HG03135 (cell line): Measurements from ENCODE around the gene EHBP1L1.

Experiments used
- ATAC-seq: cut with Tn5 transposase; IDR thresholded peaks from one replicate; pipeline ENCODE4 v1.9.1; 2021; ENCODE audit warnings: mild to moderate bottlenecking, moderate library complexity; ENCODE audit not compliant: unreplicated experiment

Gene EHBP1L1

GRCh38 chr11:65592858-65593517 is 17.1 kb downstream of the EHBP1L1 start:
- ATAC-seq: no peak

DNA sequence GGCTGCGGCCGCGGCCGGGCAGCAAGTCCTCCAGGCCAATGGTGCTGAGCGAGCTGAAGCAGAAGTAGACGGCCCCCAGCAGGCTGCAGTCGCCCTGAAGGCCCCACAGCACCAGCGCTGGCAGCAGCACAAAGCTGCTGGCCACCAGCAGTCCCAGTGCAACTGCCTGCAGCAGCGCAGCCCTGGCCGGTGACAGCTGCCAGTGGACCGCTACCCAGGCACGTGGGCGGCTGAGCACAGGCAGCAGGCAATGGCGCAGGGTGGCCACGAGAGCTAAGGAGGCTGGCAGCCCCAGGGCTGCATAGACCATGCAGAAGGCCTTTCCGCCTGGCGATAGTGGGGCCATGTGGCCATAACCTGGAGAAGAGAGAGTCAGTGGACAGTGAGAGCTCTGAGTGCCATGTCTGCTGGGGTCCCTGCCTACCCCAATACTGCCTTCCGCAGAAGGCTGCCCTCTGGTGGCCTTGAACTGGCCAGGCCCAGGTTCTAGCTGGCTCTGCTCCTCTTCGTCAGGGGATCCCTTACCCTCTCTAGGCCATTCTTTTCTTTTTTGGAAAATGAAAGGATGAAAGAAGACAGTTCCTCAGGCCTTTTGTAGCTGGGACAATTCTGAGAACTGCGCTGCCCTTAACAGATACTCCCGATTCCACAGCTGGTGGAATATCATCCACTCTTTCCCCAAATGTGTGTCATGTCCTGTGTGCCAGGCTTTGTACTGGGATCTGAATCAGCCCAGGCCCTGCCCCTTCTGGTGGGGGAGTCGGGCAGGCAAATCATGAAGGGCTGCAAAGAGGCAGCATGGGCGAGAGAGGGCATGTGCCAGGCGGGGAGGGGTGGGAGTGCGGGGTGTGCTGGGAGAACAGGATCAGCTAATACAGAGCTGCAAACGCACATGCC is 17.9 kb downstream of the EHBP1L1 start:
- ATAC-seq: no peak

- no peak for ATAC-seq
These were observed 19.3 kb downstream of the EHBP1L1 start for GRCh38 chr11:65595131-65595530.

DNA sequence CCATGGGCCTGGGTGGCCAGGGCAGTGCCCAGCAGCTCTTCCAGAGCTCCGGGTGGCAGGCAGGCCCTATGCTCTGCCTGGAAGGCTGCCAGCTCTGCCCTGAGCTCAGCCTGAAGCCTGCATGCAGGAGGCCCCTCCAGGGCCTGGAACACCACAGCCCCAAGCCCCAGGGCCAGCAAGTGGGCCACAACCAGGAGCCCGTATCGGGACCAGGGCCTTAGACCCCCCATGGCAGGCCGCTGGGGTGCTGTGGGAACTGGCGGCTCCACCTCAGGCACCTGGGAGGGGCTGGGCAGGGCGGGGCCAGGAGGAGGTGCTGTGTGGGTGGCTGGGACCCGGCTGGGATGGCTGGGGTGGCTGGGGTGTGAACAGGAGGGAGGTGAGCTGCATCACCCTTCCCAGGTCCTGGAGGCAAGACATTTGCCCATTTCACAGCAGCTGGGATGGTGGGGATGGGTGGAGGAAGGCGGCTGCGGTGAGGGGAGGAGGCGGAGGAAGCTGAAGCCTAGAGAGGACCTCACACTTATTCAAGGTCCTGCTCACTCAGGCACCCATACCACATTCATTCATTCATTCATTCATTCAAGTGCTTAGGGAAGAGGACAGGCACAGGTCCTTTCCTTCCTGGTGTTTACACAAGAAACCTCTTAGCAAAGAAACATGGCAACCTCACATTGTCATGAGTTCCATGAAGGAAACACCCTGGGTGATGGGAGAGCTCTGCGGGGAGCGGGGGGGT is 19.9 kb downstream of the EHBP1L1 start, which contains the start of gene KCNK7:
Gene KCNK7 (minus strand): TSS at position 258 of the 739 bp plus-strand sequence. CDS start 28 bp downstream, at position 230.
- ATAC-seq: no peak

- no peak for ATAC-seq
These were observed 20.7 kb downstream of the EHBP1L1 start for GRCh38 chr11:65596520-65596919.

DNA sequence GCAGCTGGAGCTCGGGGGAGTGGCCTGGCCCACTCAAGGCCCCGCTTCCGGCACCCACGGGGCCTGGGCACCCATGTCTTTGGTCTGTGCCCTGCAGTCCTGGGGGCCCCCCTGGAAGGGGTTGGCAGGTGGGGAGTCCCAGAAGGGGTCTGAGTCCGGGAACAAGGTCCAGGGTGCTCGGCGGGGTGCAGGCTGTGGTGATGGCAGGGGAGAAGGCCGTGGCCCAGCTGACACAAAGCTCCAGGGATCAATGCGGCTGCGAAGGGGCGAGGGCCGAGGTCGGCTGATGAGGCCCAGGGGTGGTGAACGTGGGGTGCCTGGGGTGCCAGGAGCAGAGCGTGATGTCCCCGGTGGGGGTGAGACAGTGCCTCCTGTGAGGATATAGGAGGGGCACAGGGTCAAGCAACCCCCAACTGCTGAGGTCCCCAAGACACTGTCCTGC is 22.4 kb downstream of the EHBP1L1 start:
- no peak for ATAC-seq

DNA sequence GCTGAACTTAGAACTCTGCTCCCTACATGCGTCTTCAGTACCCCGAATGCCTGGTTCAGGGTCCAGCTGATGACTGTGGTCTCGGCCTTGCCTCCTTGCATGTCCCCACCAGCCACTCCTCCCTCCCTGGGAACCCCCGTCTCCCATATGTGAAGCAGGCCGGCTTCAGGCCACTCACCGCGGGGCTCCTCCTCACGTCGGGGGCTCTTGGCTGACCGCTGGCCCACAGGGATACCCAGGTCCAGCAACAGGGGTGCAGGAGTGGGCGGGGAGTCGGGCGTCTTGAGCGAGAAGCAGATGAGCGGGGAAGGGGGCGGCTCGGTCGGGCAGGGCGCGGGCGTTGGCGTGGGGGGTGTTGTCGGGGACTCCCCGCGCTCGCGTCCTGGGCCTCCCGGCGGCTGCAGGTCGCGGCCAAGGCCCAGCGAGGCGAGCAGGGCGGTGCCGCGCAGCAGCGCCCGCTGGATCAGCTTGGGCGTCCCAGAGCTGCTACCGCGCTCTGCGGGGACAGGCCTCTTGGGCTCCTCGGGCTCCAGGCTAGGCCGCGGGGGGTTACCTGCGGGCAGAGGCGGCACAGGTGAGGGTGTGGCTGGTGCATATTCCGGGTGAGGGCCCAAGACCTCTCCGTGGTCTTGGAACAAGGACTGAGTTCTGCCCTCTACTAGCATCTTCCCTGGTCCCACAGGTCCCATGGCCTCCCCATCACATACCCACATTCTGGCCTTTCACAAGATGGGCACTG is 23.5 kb downstream of the EHBP1L1 start:
- no peak for ATAC-seq

- no peak for ATAC-seq
These were observed 24.0 kb downstream of the EHBP1L1 start for GRCh38 chr11:65599955-65600246.

DNA sequence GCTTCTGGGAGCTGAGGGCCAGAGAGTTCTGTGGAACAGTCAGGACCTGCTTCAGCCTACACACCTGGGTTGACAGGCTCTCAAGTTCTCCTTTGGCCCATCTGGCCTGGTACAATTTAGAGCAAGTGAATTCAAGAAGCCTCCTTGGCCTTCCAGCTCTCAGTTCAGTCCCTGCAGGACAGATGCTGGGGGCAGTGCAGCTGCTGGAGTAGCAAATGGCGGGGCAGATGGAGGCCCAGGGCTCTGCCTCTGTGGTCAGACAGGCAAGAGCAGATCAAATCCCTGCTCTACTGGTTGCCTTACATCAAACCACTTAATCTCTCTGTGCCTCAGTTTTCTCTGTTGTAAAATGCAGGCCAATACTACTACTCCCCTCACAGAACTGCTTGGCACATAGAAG is 28.4 kb downstream of the EHBP1L1 start:
- no peak for ATAC-seq

- ATAC-seq: no peak
These were observed 31.2 kb downstream of the EHBP1L1 start for GRCh38 chr11:65606876-65607613.

- no peak for ATAC-seq
These were observed 32.0 kb downstream of the EHBP1L1 start for GRCh38 chr11:65607614-65608426.

DNA sequence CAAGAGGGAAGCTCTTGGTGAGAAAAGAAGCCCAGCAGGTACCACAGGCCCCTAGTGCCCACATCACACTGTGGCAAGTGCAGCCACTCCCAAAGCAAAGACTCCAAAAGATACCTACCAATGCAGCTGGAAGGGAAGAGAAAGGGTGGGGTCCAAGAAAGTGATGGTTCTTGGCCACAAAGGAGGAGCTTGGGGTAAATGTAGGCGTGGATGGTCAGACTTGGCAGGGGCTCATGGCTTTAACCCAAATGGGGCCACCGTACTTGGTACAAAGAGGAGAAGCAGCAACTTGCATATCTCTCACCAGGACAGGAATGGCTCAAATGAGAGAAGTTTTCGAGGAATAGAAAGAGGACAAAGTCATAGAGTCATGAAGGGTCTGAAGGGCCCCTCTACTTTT is 33.4 kb downstream of the EHBP1L1 start:
- no peak for ATAC-seq

- no peak for ATAC-seq
These were observed 33.8 kb downstream of the EHBP1L1 start for GRCh38 chr11:65609665-65610064.

DNA sequence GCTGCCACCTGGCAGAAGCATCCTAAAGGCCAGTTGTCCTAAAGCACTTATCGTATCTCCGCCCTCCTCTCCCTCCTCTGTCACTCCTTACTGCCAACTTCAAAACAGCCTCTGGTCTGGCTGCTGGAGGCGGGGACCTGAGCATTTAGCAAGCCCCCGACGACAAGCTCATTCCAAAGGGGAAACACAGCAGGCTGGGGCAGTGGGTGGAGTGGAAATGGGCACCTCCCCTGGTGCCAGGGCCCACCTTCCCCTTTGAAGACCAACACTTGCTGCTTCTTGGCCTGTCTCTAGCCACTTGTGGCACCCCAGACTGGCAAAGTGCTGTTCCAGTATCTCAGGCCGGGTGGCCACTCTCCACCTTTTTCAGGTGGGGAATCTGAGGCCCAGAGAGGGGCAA is 34.6 kb downstream of the EHBP1L1 start:
- ATAC-seq: no peak

- no peak for ATAC-seq
These were observed 35.3 kb downstream of the EHBP1L1 start for GRCh38 chr11:65611028-65611757.

GRCh38 chr11:65611758-65612603 is 36.1 kb downstream of the EHBP1L1 start:
- ATAC-seq: no peak

- ATAC-seq: no peak
These were observed 36.8 kb downstream of the EHBP1L1 start for GRCh38 chr11:65612691-65613090.
